ENCODE measurements around the gene INPP5K. TPM values are rescaled to one million over a fixed set of nuclear protein-coding genes. Genes with fewer than 3 reads are reported as not detected.

The INPP5K gene
- total RNA-seq, 1 experiment from 2014 or later: 29.4 TPM

GRCh38 chr17:1486802-1487695, 29.4 kb downstream of the INPP5K start:
- Mint-ChIP-seq H3K4me1 (peaks cover 26 to 39% of the 10 kb centered on the region in 2 experiments), H3K4me3 (peak overlapping the region; percentile 58 to 85), H3K27me3 (ENCODE audit: low read depth) (peaks cover 4% of the 10 kb centered on the region; the same call in 1 of the 2 replicates), H3K27ac (peak overlapping the region in 2 of 3 experiments; percentile 49 to 68; a peak in 3 of 7 replicates), H3K9me3 (peaks cover 0 to 3% of the 10 kb centered on the region in 2 experiments; a peak in 1 of 5 replicates), H3K36me3 (ENCODE audit: insufficient read depth in 1 of 3, low read depth in 3 of 3) (peaks cover 0 to 22% (median 17%) of the 10 kb centered on the region in 3 experiments; a peak in 6 of 7 replicates)
- H3K4me1 ChIP-seq (ENCODE audit: insufficient read depth, low read length): no peaks in the 10 kb centered on the region
- no peaks in the 10 kb centered on the region for H3K79me2 ChIP-seq (ENCODE audit: insufficient read depth, low read length)
- peak overlapping the region; percentile 73 for H3K4me2 ChIP-seq (ENCODE audit: insufficient read depth, insufficient read length, low read length)
- H3T11ph ChIP-seq (ENCODE audit: low read length): no peak overlapping the region
- no peak overlapping the region for H2AFZ ChIP-seq (ENCODE audit: low read length)
- no peaks in the 10 kb centered on the region for H3K79me1 ChIP-seq (ENCODE audit: insufficient read depth, low read depth, low read length, poor library complexity, severe bottlenecking)
- H2AK5ac ChIP-seq (ENCODE audit: insufficient read length, low read length): no peak overlapping the region
- no peak overlapping the region for H4K91ac ChIP-seq (ENCODE audit: insufficient read length, low read depth, low read length)
- no peaks in the 10 kb centered on the region for H3K27me3 ChIP-seq (ENCODE audit: insufficient read depth, low read length)
- H2BK120ac ChIP-seq (ENCODE audit: low read depth, low read length, poor library complexity, severe bottlenecking): no peak overlapping the region
- WGBS (ENCODE audit: extremely low coverage, insufficient read length, low lambda C conversion rate): no CpG with 5 or more reads among the region's 74 CpGs
- no peak overlapping the region for H2BK5ac ChIP-seq (ENCODE audit: insufficient read length, low read length)
- H3K4ac ChIP-seq (ENCODE audit: low read depth, low read length): no peak overlapping the region
- H3K56ac ChIP-seq (ENCODE audit: insufficient read length, low read depth, low read length): no peak overlapping the region
- peak; percentile 89 for DNase-seq
- no peak overlapping the region for H3K9ac ChIP-seq (ENCODE audit: extremely low read depth, insufficient read length, low read length)
- H2BK12ac ChIP-seq (ENCODE audit: insufficient read length, low read depth, low read length): no peak overlapping the region
- no peaks in the 10 kb centered on the region for H4K20me1 ChIP-seq (ENCODE audit: control insufficient read depth, insufficient read depth, insufficient read length)
- peaks cover 22% of the 10 kb centered on the region for H3K23me2 ChIP-seq (ENCODE audit: insufficient read length, low read depth, low read length, poor library complexity, severe bottlenecking)
- H4K5ac ChIP-seq (ENCODE audit: insufficient read length, low read depth, low read length): no peak overlapping the region
- H3K27ac ChIP-seq (ENCODE audit: insufficient read length, low read depth, low read length): no peak overlapping the region
- H3K18ac ChIP-seq (ENCODE audit: insufficient read length, low read depth, low read length): peak overlapping the region; percentile 11
- no peak overlapping the region for H4K8ac ChIP-seq (replicated peaks; ENCODE audit: insufficient read length, low read depth, low read length)
- TF ChIP-seq, protein P1, sequence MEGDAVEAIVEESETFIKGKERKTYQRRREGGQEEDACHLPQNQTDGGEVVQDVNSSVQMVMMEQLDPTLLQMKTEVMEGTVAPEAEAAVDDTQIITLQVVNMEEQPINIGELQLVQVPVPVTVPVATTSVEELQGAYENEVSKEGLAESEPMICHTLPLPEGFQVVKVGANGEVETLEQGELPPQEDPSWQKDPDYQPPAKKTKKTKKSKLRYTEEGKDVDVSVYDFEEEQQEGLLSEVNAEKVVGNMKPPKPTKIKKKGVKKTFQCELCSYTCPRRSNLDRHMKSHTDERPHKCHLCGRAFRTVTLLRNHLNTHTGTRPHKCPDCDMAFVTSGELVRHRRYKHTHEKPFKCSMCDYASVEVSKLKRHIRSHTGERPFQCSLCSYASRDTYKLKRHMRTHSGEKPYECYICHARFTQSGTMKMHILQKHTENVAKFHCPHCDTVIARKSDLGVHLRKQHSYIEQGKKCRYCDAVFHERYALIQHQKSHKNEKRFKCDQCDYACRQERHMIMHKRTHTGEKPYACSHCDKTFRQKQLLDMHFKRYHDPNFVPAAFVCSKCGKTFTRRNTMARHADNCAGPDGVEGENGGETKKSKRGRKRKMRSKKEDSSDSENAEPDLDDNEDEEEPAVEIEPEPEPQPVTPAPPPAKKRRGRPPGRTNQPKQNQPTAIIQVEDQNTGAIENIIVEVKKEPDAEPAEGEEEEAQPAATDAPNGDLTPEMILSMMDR (conservative IDR thresholded peaks at IDR 0.05): no peak
- H2BK20ac ChIP-seq (ENCODE audit: low read depth, low read length, poor library complexity, severe bottlenecking): no peak overlapping the region
- H3K14ac ChIP-seq (ENCODE audit: insufficient read depth, low read length): no peak overlapping the region; the same call in 1 of the 2 replicates
- H2BK15ac ChIP-seq (ENCODE audit: low read depth, low read length): no peak overlapping the region
- no peaks in the 10 kb centered on the region for H3K9me3 ChIP-seq (ENCODE audit: control insufficient read depth, low read depth, low read length)
- no peak overlapping the region for H3K23ac ChIP-seq (ENCODE audit: insufficient read length, low read depth, low read length)

All from H9 (cell line).